ENCODE data around the gene ZNF580.

ZNF580 gene

DNA sequence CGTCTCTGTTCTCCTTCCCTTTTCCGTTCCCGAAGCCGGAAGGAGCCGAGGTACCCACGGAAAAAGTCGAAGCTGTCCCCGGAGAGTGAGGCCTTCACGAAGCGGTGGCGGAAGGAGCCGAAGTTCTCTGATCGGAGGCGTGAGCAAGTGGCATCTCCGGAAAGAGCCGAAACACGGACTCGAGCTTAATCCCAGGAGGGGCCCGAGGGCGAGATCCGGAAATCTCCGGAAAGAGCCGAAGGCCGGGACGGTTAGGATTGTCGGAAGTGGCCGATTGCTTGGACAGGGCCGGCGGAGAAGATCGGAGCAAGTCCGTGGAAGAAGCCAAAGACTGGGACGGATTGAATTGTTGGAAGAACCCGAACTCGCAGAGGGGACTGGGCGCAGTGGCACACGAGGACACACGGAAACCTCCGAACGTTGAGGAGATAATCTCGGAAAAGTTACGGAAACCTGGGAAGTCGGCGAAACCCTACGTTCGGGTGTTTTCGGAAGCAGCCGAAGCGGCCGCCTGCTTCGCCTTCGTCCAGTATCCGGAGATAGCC, 13.6 kb downstream of the ZNF580 start:
- Histone ChIP-seq H3K27ac (ENCODE audit: extremely low read depth, low read depth, low read length) (peak overlapping the region; percentile 100), H3K4me3 (ENCODE audit: low read depth, low read length) (peak overlapping the region; percentile 55), H3K36me3 (ENCODE audit: control insufficient read depth in 2 of 2, insufficient read depth in 1 of 2, low read length in 2 of 2) (peaks cover 3 to 57% of the 10 kb centered on the region in 2 experiments; a peak in 2 of 3 replicates), H3K4me1 (ENCODE audit: control insufficient read depth, insufficient read depth, low read length) (peaks cover 11% of the 10 kb centered on the region), H3K9me3 (ENCODE audit: control insufficient read depth, insufficient read depth, low read depth, low read length) (no peaks in the 10 kb centered on the region)
- CTCF ChIA-PET, result interaction anchor here (0.5 to 3.4 kb wide), 30 partner anchors 8 to 1989 kb away, joined by 3 to 34 read pairs (median 4); partner anchors contain the start of gene ZNF784
- TF ChIP-seq ZNF239 (tag by site-specific recombination; IDR thresholded peaks at IDR 0.05) (no peak), ZNF10 (tag by site-specific recombination; IDR thresholded peaks at IDR 0.05) (0 out of 2 replicates have a peak, but pooled peaks have one; percentile 4), REPIN1 (tag by site-specific recombination; IDR thresholded peaks at IDR 0.05; ENCODE audit: low read depth) (no peak)
- TF ChIP-seq, protein P1, sequence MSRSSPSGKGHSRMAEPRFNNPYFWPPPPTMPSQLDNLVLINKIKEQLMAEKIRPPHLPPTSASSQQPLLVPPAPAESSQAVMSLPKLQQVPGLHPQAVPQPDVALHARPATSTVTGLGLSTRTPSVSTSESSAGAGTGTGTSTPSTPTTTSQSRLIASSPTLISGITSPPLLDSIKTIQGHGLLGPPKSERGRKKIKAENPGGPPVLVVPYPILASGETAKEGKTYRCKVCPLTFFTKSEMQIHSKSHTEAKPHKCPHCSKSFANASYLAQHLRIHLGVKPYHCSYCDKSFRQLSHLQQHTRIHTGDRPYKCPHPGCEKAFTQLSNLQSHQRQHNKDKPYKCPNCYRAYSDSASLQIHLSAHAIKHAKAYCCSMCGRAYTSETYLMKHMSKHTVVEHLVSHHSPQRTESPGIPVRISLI (tag by site-specific recombination; IDR thresholded peaks at IDR 0.05), result no peak
- POLR2A ChIA-PET, result interaction anchor here (0.6 to 2.5 kb wide), 30 partner anchors 9 to 1204 kb away, joined by 3 to 36 read pairs (median 5); partner anchors contain the start of genes EPN1, FIZ1, ISOC2 and KMT5C

DNA sequence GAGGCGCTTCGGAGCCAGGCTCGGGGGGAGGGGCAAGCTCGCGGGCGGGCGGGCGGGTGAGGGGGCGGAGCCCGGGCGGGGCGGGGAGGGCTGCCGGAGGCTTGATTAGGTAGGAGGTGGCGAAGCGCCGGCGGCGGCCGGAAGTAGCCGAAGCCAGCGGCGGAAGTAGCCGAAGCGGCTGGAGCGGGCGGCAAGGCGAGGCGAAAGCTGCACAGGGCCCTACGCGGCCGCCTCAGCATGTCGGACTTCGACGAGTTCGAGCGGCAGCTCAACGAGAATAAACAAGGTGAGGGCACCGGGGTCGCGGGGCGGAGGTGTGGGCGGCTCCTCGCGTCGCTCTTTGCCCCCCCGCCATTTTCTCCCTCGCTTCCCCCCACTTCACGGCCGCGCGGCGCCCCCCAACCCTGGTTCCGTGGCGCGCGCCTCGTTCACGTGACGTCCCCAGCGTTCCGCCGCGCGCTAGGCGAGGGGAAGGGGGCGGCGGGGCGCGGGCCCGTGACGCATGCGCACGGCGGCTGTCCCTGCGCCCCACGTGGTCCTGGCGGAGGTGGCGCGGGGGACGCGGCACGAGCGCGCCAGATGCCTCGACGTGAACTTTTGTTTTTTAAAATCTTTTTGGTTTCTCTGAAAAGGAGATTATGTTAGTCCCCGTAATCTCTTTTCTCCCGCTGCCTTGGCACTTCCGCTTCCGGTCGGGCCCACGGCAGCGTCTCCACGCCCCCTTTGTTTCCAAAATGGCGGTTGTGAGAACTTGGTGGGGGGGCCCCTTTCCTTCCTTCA, 14.3 kb downstream of the ZNF580 start, which contains the start of gene U2AF2:
U2AF2 (plus strand) TSS at position 168 of the 780 bp plus-strand sequence; CDS start at position 238, 70 bp downstream.
- CTCF ChIA-PET, result interaction anchor here (0.5 to 3.4 kb wide), 24 partner anchors 9 to 499 kb away, joined by 3 to 34 read pairs (median 5); partner anchors contain the start of gene ZNF784
- H3K4me3 ChIP-seq (ENCODE audit: low read depth, low read length), result peak within 1 kb of the TSS; percentile 96
- POLR2A ChIA-PET, result interaction anchor here (0.6 to 2.5 kb wide), 29 partner anchors 9 to 1205 kb away, joined by 3 to 36 read pairs (median 5); partner anchors contain the start of genes EPN1, FIZ1, ISOC2 and KMT5C
- peak within 1 kb of the TSS; percentile 100 for H3K27ac ChIP-seq (ENCODE audit: extremely low read depth, low read depth, low read length)
- H3K4me1 ChIP-seq (ENCODE audit: control insufficient read depth, insufficient read depth, low read length), result peaks cover 11% of the 10 kb centered on the region
- H3K36me3 ChIP-seq (ENCODE audit: control insufficient read depth in 2 of 2, insufficient read depth in 1 of 2, low read length in 2 of 2), result peaks cover 7 to 59% of the 10 kb centered on the region in 2 experiments; a peak in 2 of 3 replicates
- H3K9me3 ChIP-seq (ENCODE audit: control insufficient read depth, insufficient read depth, low read depth, low read length), result no peaks in the 10 kb centered on the region
- TF ChIP-seq, protein P2, sequence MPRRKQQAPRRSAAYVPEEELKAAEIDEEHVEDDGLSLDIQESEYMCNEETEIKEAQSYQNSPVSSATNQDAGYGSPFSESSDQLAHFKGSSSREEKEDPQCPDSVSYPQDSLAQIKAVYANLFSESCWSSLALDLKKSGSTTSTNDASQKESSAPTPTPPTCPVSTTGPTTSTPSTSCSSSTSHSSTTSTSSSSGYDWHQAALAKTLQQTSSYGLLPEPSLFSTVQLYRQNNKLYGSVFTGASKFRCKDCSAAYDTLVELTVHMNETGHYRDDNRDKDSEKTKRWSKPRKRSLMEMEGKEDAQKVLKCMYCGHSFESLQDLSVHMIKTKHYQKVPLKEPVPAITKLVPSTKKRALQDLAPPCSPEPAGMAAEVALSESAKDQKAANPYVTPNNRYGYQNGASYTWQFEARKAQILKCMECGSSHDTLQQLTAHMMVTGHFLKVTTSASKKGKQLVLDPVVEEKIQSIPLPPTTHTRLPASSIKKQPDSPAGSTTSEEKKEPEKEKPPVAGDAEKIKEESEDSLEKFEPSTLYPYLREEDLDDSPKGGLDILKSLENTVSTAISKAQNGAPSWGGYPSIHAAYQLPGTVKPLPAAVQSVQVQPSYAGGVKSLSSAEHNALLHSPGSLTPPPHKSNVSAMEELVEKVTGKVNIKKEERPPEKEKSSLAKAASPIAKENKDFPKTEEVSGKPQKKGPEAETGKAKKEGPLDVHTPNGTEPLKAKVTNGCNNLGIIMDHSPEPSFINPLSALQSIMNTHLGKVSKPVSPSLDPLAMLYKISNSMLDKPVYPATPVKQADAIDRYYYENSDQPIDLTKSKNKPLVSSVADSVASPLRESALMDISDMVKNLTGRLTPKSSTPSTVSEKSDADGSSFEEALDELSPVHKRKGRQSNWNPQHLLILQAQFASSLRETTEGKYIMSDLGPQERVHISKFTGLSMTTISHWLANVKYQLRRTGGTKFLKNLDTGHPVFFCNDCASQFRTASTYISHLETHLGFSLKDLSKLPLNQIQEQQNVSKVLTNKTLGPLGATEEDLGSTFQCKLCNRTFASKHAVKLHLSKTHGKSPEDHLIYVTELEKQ (tag by site-specific recombination; IDR thresholded peaks at IDR 0.05; ENCODE audit: borderline replicate concordance), result no peak
- TF ChIP-seq GFI1B (tag by site-specific recombination; IDR thresholded peaks at IDR 0.05) (no peak), ZNF768 (tag by site-specific recombination; IDR thresholded peaks at IDR 0.05) (peak; percentile 20; the same call in 1 of the 2 replicates), ZNF175 (tag by site-specific recombination; IDR thresholded peaks at IDR 0.05) (no peak), ZNF514 (tag by site-specific recombination; IDR thresholded peaks at IDR 0.05) (no peak), ZNF169 (tag by site-specific recombination; IDR thresholded peaks at IDR 0.05) (peak; percentile 70; the same call in 1 of the 2 replicates), OSR2 (tag by site-specific recombination; IDR thresholded peaks at IDR 0.05) (no peak), ZBTB21 (tag by site-specific recombination; IDR thresholded peaks at IDR 0.05) (peak; percentile 37; the same call in 1 of the 2 replicates), ZNF114 (tag by site-specific recombination; IDR thresholded peaks at IDR 0.05) (no peak), ZNF2 (tag by site-specific recombination; IDR thresholded peaks at IDR 0.05) (no peak), ZNF350 (tag by site-specific recombination; IDR thresholded peaks at IDR 0.05) (no peak), ZNF530 (tag by site-specific recombination; IDR thresholded peaks at IDR 0.05; ENCODE audit: low read depth) (no peak), ZNF37A (tag by site-specific recombination; IDR thresholded peaks at IDR 0.05) (no peak), ZNF596 (tag by site-specific recombination; IDR thresholded peaks at IDR 0.05) (0 out of 2 replicates have a peak, but pooled peaks have one; percentile 23), REPIN1 (tag by site-specific recombination; IDR thresholded peaks at IDR 0.05; ENCODE audit: low read depth) (0 out of 2 replicates have a peak, but pooled peaks have one; percentile 48), ZBTB20 (tag by site-specific recombination; IDR thresholded peaks at IDR 0.05) (peak; percentile 97), ZNF19 (tag by site-specific recombination; IDR thresholded peaks at IDR 0.05; ENCODE audit: low read depth) (no peak), ZBTB7A (tag by site-specific recombination; IDR thresholded peaks at IDR 0.05; ENCODE audit: low read depth) (peak; percentile 72; the same call in 1 of the 2 replicates), ZNF133 (tag by site-specific recombination; IDR thresholded peaks at IDR 0.05) (no peak), YY2 (tag by site-specific recombination; IDR thresholded peaks at IDR 0.05) (peak; percentile 52; the same call in 1 of the 2 replicates)
- TF ChIP-seq, protein P3, sequence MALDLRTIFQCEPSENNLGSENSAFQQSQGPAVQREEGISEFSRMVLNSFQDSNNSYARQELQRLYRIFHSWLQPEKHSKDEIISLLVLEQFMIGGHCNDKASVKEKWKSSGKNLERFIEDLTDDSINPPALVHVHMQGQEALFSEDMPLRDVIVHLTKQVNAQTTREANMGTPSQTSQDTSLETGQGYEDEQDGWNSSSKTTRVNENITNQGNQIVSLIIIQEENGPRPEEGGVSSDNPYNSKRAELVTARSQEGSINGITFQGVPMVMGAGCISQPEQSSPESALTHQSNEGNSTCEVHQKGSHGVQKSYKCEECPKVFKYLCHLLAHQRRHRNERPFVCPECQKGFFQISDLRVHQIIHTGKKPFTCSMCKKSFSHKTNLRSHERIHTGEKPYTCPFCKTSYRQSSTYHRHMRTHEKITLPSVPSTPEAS (tag by site-specific recombination; IDR thresholded peaks at IDR 0.05), result peak; percentile 46; the same call in 1 of the 2 replicates
- TF ChIP-seq, protein P4, sequence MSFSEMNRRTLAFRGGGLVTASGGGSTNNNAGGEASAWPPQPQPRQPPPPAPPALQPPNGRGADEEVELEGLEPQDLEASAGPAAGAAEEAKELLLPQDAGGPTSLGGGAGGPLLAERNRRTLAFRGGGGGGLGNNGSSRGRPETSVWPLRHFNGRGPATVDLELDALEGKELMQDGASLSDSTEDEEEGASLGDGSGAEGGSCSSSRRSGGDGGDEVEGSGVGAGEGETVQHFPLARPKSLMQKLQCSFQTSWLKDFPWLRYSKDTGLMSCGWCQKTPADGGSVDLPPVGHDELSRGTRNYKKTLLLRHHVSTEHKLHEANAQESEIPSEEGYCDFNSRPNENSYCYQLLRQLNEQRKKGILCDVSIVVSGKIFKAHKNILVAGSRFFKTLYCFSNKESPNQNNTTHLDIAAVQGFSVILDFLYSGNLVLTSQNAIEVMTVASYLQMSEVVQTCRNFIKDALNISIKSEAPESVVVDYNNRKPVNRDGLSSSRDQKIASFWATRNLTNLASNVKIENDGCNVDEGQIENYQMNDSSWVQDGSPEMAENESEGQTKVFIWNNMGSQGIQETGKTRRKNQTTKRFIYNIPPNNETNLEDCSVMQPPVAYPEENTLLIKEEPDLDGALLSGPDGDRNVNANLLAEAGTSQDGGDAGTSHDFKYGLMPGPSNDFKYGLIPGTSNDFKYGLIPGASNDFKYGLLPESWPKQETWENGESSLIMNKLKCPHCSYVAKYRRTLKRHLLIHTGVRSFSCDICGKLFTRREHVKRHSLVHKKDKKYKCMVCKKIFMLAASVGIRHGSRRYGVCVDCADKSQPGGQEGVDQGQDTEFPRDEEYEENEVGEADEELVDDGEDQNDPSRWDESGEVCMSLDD (tag by site-specific recombination; IDR thresholded peaks at IDR 0.05), result peak; percentile 93

Data from HEK293 (cell line).